ENCODE data around the gene HSPA1L.

HSPA1L gene

GRCh38 chr6:31764198-31764597 lies 50.9 kb downstream of the HSPA1L start:
- DNase-seq (ENCODE audit: low read depth in 2 of 2) = no peak

GRCh38 chr6:31763619-31763940 lies 51.5 kb downstream of the HSPA1L start:
- DNase-seq (ENCODE audit: low read depth in 2 of 2) = no peak

DNA sequence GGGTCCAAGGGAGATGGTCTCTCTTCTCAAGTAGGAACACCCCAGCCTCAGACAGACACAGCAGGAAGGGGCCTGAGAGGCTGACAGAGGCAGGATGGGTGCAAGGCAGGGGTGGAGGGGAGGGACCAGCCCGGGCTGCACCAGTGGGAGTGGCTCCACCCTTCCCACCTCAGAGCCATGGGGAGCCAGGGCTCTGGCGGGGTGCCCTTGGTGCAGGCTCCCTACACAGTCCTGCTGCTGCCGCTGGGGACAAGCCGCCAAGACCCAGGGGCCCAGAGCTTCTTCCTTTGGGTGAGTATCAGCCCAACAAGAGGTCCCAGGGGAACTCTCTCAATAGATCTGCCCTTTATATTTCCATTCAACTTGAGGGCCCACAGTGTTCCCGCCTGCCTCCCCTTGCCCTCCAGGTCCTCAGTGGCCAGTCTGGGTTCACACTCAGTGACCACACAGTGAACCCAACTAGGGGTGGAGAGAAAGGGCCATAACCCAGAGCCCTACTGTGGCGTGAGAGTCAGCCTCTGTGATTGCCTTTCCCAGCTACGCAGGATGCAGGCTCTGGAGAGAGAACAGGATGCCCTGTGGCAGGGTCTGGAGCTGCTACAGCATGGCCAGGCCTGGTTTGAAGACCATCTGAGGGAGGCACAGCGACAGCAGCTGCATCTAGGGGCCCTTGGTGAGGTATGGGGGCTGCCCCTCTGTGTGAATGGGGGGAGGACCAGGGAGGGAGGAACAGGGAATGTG lies 52.0 kb downstream of the HSPA1L start:
- no peak for DNase-seq (ENCODE audit: low read depth in 2 of 2)

- DNase-seq (ENCODE audit: low read depth in 2 of 2) = no peak
These were observed 52.7 kb downstream of the HSPA1L start, which contains the start of gene SAPCD1 for GRCh38 chr6:31762356-31762755. Gene SAPCD1 (plus strand): TSS chr6:31762656. CDS start chr6:31763055, 399 bp downstream.

DNA sequence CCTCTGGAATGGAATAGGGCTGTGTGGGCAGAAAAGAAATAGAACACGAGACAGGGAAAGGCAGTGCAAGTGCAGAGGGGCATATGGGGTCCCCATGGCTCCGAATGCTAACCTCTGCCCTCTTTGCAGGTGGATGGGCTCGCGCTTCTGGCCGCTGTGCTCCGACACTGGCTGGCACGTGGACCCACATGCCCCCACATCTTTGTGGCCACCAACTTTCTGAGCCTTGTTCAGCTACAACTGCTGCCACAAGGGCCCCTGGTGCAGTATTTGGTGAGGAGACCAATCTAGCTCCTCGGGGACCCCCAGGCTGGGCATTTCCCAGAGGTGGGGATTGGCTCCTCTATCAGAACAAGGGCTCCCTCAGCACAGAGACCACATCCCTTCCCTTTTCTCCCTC lies 53.7 kb downstream of the HSPA1L start:
- DNase-seq (ENCODE audit: low read depth in 2 of 2) = no peak

- DNase-seq (ENCODE audit: low read depth in 2 of 2) = no peak
These were observed 54.3 kb downstream of the HSPA1L start for GRCh38 chr6:31760790-31761189.
